ENCODE results near the gene SELENON. TPM values are rescaled to one million over a fixed set of nuclear protein-coding genes. Genes with fewer than 3 reads are reported as not detected.

The SELENON gene
- total and polyA plus RNA-seq, 8 donors = 85.2 to 107 (median 96.4) TPM

GRCh38 chr1:25774206-25774803, 25.7 kb upstream of the SELENON start:
- peaks cover 0 to 8% of the 10 kb centered on the region in 2 donors for H3K36me3 ChIP-seq
- DNase-seq (no peak), ATAC-seq (no peak)
- no peaks in the 10 kb centered on the region for H3K9me3 ChIP-seq
- TF ChIP-seq CTCF (IDR thresholded peaks at IDR 0.05) = no peak
- intact Hi-C loops (cut with DNase I) = no loop called here
- H3K27ac ChIP-seq = no peak overlapping the region
- H3K27me3 ChIP-seq = no peaks in the 10 kb centered on the region
- peaks cover 6 to 8% of the 10 kb centered on the region in 2 donors for H3K4me1 ChIP-seq
- H3K4me3 ChIP-seq = no peak overlapping the region

- TF ChIP-seq CTCF (IDR thresholded peaks at IDR 0.05) = no peak
- Histone ChIP-seq H3K27me3 (no peaks in the 10 kb centered on the region), H3K9me3 (no peaks in the 10 kb centered on the region), H3K36me3 (peaks cover 0 to 8% of the 10 kb centered on the region in 2 donors), H3K27ac (no peak overlapping the region), H3K4me1 (peaks cover 6 to 8% of the 10 kb centered on the region in 2 donors), H3K4me3 (no peak overlapping the region)
- ATAC-seq (peak; percentile 10), DNase-seq (no peak)
- intact Hi-C loops (cut with DNase I) = no loop called here
These were observed 24.8 kb upstream of the SELENON start for GRCh38 chr1:25774921-25775771.

GRCh38 chr1:25779388-25779787, 20.6 kb upstream of the SELENON start:
- TF ChIP-seq CTCF (IDR thresholded peaks at IDR 0.05) = no peak
- no peak for ATAC-seq

DNA sequence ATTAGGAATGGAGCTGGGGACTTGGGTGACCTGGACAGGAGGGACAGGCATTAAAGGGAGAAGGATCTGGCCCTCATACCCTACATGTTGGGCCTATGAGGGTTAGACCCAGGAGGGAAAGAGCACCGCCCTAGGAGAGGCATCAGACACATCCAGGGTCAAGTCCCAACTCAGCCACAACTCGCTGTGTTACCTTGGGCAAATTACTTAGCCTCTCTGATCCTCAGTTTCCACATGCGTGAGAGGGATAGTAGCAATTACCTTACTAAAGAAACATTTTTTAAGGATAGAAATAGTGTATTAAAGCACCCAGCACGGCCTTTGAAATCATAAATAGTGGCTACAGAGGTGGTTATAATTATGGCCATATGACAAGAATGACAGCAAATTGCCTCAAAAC, 20.1 kb upstream of the SELENON start:
- Histone ChIP-seq H3K27ac (no peak overlapping the region), H3K36me3 (no peaks in the 10 kb centered on the region), H3K9me3 (no peaks in the 10 kb centered on the region), H3K4me1 (no peaks in the 10 kb centered on the region), H3K27me3 (no peaks in the 10 kb centered on the region), H3K4me3 (no peak overlapping the region)
- no peak for TF ChIP-seq CTCF (IDR thresholded peaks at IDR 0.05)
- ATAC-seq (no peak), DNase-seq (no peak)
- intact Hi-C loops (cut with DNase I) = no loop called here

More at GRCh38 chr1:25779388-25779787, 20.6 kb upstream of the SELENON start:
- no peaks in the 10 kb centered on the region for H3K27me3 ChIP-seq
- no peaks in the 10 kb centered on the region for H3K4me1 ChIP-seq
- H3K36me3 ChIP-seq = no peaks in the 10 kb centered on the region
- no peak for DNase-seq
- intact Hi-C loops (cut with DNase I) = no loop called here
- H3K27ac ChIP-seq = no peak overlapping the region
- H3K4me3 ChIP-seq = no peak overlapping the region
- H3K9me3 ChIP-seq = no peaks in the 10 kb centered on the region

GRCh38 chr1:25780318-25781129, 19.5 kb upstream of the SELENON start:
- Histone ChIP-seq H3K36me3 (no peaks in the 10 kb centered on the region), H3K4me3 (no peak overlapping the region), H3K27ac (no peak overlapping the region), H3K4me1 (no peaks in the 10 kb centered on the region), H3K27me3 (no peaks in the 10 kb centered on the region), H3K9me3 (no peaks in the 10 kb centered on the region)
- intact Hi-C loops (cut with DNase I) = no loop called here
- ATAC-seq (no peak), DNase-seq (no peak)
- TF ChIP-seq CTCF (IDR thresholded peaks at IDR 0.05) = no peak

Measured in left lung (tissue), 10 donors.